ENCODE measurements around the gene SBF2. TPM values are rescaled to one million over a fixed set of nuclear protein-coding genes. Genes with fewer than 3 reads are reported as not detected.
A peak's percentile ranks its signal among the peaks of the same experiment; 100 is the strongest.
"Not testable (repeated sequence)": the region's sequence is repeated elsewhere in the genome, so short reads cannot be mapped to it uniquely, and the experiment has no call there.

The SBF2 gene
- total RNA-seq, 1 donor from 2014 or later, result 44.9 TPM

DNA sequence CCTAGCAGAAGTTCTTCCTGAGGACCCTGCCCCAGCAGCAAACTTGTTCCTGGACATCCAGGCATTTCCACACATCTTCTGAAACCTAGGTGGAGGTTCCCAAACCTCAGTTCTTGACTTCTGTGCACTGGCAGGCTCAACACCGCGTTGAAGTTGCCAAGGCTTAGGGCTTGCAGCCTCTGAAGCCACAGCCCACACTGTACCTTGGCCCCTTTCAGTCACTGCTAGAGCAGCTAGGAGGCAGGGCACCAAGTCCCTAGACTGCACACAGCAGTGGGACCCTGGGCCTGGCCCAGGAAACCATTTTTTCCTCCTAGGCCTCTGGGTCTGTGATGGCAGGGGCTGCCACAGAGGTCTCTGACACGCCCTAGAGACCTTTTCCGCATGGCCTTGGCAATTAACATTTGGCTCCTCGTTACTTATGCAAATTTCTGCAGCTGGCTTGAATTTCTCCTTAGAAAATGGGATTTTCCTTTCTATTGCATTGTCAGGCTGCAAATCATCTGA, 159.0 kb downstream of the SBF2 start:
- DNase-seq (ENCODE audit: low spot score, unreplicated experiment), result no peak
- no peak overlapping the region for H3K4me3 Mint-ChIP-seq (ENCODE audit: low read depth)
- H3K4me1 Mint-ChIP-seq (ENCODE audit: low read depth), result no peaks in the 10 kb centered on the region
- peaks cover 36% of the 10 kb centered on the region for H3K36me3 Mint-ChIP-seq (ENCODE audit: insufficient read depth)
- no peak overlapping the region for H3K27ac Mint-ChIP-seq
- H3K27me3 Mint-ChIP-seq, result no peaks in the 10 kb centered on the region
- H3K9me3 Mint-ChIP-seq (ENCODE audit: low read depth), result peaks cover 30% of the 10 kb centered on the region
- no peak for TF ChIP-seq CTCF (IDR thresholded peaks at IDR 0.05; ENCODE audit: unreplicated experiment)

DNA sequence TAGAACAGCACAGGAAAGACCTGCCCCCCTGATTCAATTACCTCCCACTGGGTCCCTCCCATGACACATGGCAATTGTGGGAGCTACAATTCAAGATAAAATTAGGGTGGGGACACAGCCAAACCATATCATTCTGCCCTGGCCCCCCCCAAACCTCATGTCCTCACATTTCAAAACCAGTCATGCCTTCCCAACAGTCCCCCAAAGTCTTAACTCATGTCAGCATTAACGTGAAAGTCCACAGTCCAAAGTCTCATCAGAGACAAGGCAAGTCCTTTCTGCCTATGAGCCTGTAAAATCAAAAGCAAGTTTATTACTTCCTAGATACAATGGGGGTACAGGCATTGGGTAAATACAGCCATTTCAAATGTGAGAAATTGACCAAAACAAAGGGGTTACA, 159.8 kb downstream of the SBF2 start:
- H3K4me1 Mint-ChIP-seq (ENCODE audit: low read depth); H3K27me3 Mint-ChIP-seq; H3K4me3 Mint-ChIP-seq (ENCODE audit: low read depth); DNase-seq (ENCODE audit: low spot score, unreplicated experiment): not testable (repeated sequence)
- peaks cover 30% of the 10 kb centered on the region for H3K9me3 Mint-ChIP-seq (ENCODE audit: low read depth)
- H3K36me3 Mint-ChIP-seq (ENCODE audit: insufficient read depth), result peaks cover 36% of the 10 kb centered on the region
- peak overlapping the region; percentile 59 for H3K27ac Mint-ChIP-seq

DNA sequence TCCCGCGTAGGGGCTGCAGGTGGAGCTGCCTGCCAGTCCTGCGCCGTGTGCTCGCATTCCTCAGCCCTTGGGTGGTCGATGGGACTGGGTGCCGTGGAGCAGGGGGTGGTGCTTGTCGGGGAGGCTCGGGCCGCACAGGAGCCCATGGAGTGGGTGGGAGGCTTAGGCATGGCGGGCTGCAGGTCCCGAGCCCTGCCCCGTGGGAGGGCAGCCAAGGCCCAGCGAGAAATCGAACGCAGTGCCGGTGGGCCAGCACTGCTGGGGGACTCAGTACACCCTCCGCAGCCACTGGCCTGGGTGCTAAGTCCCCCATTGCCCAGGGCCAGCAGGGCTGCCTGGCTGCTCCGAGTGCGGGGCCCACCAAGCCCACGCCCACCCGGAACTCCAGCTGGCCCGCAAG, 160.8 kb downstream of the SBF2 start:
- not testable (repeated sequence) for H3K4me1 Mint-ChIP-seq (ENCODE audit: low read depth); DNase-seq (ENCODE audit: low spot score, unreplicated experiment); H3K27me3 Mint-ChIP-seq; H3K4me3 Mint-ChIP-seq (ENCODE audit: low read depth); H3K27ac Mint-ChIP-seq
- Mint-ChIP-seq H3K36me3 (ENCODE audit: insufficient read depth) (peaks cover 33% of the 10 kb centered on the region), H3K9me3 (ENCODE audit: low read depth) (peaks cover 27% of the 10 kb centered on the region)

GRCh38 chr11:10130875-10131274, 163.1 kb downstream of the SBF2 start:
- no peaks in the 10 kb centered on the region for H3K4me1 Mint-ChIP-seq (ENCODE audit: low read depth)
- no peak for TF ChIP-seq CTCF (IDR thresholded peaks at IDR 0.05; ENCODE audit: unreplicated experiment)
- H3K9me3 Mint-ChIP-seq (ENCODE audit: low read depth), result peaks cover 16% of the 10 kb centered on the region
- no peak overlapping the region for H3K27ac Mint-ChIP-seq
- no peaks in the 10 kb centered on the region for H3K27me3 Mint-ChIP-seq
- peaks cover 26% of the 10 kb centered on the region for H3K36me3 Mint-ChIP-seq (ENCODE audit: insufficient read depth)
- H3K4me3 Mint-ChIP-seq (ENCODE audit: low read depth), result no peak overlapping the region
- DNase-seq (ENCODE audit: low spot score, unreplicated experiment), result no peak

DNA sequence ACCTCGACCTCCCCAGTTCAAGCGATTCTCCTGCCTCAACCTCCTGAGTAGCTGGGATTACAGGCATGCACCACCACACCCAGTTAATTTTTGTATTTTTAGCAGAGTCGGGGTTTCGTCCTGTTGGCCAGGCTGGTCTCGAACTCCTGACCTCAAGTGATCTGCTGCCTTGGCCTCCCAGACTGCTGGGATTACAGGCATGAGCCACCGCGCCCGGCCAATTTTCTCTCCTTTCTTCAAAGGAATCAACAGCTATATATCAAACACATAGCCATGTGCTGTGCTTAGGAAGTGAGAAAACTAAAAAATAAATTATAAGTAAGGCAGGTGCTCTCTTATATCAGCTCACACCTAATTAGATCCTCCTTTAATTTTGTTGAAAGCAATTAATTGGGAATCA, 164.8 kb downstream of the SBF2 start:
- not testable (repeated sequence) for H3K9me3 Mint-ChIP-seq (ENCODE audit: low read depth)

GRCh38 chr11:10125522-10126133, 168.4 kb downstream of the SBF2 start:
- Mint-ChIP-seq H3K9me3 (ENCODE audit: low read depth) (no peaks in the 10 kb centered on the region), H3K4me3 (ENCODE audit: low read depth) (no peak overlapping the region), H3K27ac (no peak overlapping the region), H3K27me3 (no peaks in the 10 kb centered on the region), H3K36me3 (ENCODE audit: insufficient read depth) (peaks cover under 1% of the 10 kb centered on the region), H3K4me1 (ENCODE audit: low read depth) (no peaks in the 10 kb centered on the region)
- no peak for TF ChIP-seq CTCF (IDR thresholded peaks at IDR 0.05; ENCODE audit: unreplicated experiment)
- DNase-seq (ENCODE audit: low spot score, unreplicated experiment), result no peak

More for the DNA sequence above, 164.8 kb downstream of the SBF2 start:
- H3K36me3 Mint-ChIP-seq (ENCODE audit: insufficient read depth), result peaks cover 17% of the 10 kb centered on the region
- H3K27me3 Mint-ChIP-seq; H3K27ac Mint-ChIP-seq; DNase-seq (ENCODE audit: low spot score, unreplicated experiment); H3K4me1 Mint-ChIP-seq (ENCODE audit: low read depth); H3K4me3 Mint-ChIP-seq (ENCODE audit: low read depth): not testable (repeated sequence)
